ENCODE measurements around the gene HAP1.
"Not testable (repeated sequence)": the region's sequence is repeated elsewhere in the genome, so short reads cannot be mapped to it uniquely, and the experiment has no call there.

Gene HAP1

GRCh38 chr17:41724476-41725050 is 9.9 kb downstream of the HAP1 start:
- no peak for DNase-seq

DNA sequence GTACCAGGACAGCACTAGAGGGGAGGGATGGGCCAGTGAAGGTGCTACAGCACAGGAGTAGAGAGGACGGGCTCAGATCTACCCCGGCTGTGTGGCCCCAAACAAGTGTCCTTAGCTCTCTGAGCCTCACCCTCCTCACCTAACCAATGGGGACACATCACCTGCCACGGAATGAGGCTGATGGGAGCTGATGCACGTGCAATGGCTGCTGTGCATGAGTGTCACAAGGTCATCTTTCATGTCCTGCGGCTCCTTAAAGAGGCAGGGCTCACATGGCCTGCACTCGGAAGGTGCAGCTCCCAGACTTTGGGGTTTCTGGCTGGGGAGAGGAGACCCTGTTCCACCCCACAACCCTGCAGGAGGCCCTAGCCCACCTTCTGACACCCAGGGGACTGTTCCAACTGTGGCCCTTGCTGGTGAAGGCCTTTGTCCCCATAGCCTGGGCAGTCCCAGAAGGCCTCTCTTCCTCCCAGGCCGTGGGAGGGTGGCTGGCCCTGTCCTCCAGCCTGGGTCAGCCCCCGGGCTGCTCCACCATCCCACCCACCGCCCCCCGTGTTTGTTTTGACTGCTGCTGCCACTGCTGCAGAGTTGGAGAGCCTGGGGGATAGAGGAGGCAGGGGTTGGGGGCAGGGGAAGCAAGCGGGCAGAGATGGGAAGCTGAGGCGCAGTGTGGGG is 10.5 kb downstream of the HAP1 start:
- DNase-seq, result no peak

- no peak for DNase-seq
Observed at GRCh38 chr17:41722231-41722630, 12.2 kb downstream of the HAP1 start.

DNA sequence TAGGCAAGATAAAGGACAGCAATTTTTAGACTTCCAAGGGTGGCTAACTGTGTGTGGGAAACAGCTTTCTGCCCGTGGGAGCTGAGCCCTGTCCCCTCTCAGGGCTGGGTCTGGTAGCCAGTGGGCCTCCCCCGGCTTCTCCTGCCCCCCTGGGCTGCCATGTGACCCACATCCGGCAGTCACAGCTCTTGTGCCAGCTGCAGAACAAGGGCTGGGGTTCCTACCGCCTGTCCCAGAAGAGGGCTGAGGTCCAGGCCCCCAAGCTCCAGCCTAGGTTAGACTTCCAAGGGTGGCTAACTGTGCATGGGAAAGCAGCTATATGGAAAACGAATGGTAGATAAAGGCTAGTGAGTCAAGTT is 16.2 kb downstream of the HAP1 start:
- no peak for DNase-seq

GRCh38 chr17:41717408-41718286 is 16.8 kb downstream of the HAP1 start:
- peak; percentile 77 for DNase-seq

DNA sequence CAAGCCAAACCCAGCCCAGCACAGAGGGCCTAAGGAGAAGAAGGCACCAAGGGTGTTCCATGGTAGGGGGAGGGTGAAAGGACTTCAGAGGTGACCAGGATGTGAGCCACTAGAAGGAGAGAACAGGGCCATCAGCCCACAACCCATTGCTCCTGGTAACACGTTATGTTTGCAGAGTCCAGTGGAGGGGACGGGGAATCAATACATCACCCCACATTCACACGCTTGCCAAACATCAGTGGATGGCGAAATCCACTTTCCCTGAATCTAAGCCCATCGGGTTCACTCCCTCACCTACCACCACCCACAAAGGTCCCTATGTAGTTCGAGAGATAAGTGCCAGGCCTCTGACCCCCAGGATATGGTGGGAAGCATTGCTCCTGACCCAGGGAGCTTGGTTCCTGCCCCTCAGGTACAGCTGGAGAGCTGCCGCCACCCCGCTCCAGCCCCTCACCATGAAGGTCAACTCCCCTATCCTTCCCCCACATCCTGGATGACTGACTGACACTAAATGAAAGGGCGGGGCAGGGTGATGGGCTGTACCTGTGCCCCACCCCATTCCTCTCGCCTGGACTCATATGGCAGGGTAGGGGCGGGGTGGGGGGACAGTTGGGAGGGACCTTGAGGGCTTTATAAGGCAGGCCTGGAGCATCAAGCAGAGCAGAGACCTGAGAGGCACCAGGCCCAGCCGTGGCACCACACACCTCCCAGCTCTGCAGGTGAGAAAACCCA is 22.6 kb downstream of the HAP1 start, which contains the start of gene GAST:
Gene GAST (plus strand): TSS at position 663 of the 732 bp plus-strand sequence. CDS start 3,106 bp downstream, outside the sequence.
- no peak for DNase-seq

DNA sequence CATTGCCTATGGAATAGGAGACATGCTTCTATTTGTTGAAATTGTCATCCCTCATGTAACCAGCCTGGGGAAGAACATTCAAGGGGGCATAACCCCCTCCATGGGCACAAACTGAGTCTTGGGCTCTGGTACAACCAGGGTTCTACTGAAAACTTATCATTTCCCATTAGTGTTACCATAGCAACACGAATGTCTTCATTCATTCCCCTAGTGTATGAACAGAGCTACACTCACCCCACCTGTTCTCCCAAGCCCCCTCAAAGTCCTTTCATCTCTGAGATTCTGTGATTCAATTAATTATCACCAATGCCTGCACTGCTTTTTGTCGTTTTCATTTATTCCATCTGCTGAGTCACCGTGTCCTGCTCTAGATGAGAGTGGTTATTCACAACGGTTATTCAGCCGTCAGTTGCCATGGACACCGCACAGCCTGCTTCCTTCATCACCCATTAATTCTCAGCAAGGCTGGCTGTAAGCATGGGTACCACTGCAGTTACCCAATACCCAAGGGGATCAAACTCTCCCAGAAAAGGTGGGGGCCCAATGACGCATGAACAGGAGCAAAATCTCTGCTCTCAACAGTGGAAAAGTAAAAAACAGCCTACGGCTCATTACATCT is 23.9 kb downstream of the HAP1 start:
- DNase-seq, result no peak

- DNase-seq, result no peak
Observed at GRCh38 chr17:41707803-41708669, 26.4 kb downstream of the HAP1 start.

DNA sequence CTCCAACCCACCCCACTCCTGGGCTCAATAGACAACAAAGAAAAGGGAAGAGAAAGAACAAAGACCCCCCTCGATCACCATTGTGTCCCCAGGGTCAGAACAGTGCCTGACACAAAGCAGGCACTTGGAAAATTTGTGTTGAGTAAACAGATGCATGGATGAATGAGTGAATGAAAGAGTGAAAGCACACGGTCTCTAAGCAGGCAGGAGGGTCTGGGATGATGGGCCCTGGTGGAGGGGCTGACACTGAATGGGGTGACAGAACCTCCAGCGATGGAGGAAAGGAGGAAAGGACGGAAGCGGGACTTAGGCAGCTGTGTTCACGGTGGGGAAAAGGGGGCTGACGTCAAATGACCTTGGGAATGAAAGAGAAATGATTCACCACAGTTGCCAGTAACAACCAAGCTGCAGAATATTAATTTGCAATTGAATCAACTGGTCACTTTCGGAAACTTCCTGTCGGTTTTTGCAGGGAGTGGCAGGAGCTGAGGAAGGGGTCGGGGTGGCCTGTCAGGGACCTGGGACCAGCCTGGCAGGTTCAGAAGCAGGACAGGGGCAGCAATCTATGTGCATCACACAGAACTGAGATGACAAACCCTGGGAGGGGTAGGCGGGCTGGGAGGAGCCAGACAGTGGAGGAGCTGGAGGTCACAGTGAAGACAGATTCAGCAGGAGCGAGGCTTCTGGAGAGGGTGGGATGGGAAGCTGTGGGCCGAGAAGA is 29.0 kb downstream of the HAP1 start:
- DNase-seq, result no peak

GRCh38 chr17:41702712-41703111 is 31.7 kb downstream of the HAP1 start:
- no peak for DNase-seq

DNA sequence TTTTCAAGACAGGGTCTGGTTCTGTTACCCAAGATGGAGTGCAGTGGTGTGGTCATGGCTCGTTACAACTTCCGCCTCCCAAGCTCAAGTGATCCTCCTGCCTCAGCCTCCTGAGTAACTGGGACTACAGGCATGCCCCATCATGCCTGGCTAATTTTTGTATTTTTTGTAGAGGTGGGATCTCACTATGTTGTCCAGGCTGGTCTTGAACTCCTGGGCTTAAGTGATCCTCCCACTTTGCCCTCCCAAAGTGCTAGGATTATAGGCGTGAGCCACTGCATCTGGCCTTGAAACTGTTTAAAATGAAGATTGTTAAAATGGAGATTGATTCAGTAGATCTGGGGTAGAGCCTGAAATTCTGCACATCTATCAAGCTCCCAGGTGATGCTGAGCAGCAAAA is 33.6 kb downstream of the HAP1 start:
- not testable (repeated sequence) for DNase-seq

DNA sequence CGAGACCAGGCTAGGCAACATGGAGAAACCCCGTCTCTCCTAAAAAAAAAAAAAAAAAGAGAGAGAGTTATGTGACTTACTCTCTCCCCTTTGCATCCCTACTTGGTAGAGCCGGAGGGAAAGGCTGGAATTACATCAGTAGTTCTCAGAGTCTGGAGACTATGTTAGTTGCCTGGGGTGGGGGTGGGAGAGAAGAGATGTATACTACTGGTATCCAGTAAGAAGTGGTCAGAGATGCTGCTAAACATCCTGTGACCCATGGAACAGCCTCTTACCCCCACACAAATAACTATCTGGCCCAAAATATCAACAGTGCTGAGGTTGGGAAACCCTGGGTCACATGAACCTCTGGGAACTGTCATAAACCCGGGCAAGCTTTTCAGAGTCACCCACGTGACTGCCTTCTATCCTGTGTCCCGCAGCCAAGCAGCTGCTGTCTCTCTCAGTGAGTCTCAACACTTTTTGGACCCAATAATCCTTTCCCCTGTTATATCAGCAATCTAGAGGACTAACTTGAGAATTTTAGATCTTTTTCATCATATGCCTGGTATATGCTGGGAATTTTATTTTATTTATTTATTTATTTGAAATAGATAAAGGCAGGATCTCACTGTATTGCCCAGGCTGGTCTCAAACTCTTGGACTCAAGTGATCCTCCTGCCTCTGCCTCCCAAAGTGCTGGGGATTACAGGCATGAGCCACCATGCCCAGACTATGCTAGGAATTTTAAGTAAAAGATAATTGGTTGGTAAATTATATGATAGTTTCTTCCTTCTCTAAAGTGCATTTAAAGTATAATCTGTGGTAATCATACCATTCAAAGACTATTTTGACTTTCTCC is 37.1 kb downstream of the HAP1 start:
- DNase-seq, result peak; percentile 90

DNA sequence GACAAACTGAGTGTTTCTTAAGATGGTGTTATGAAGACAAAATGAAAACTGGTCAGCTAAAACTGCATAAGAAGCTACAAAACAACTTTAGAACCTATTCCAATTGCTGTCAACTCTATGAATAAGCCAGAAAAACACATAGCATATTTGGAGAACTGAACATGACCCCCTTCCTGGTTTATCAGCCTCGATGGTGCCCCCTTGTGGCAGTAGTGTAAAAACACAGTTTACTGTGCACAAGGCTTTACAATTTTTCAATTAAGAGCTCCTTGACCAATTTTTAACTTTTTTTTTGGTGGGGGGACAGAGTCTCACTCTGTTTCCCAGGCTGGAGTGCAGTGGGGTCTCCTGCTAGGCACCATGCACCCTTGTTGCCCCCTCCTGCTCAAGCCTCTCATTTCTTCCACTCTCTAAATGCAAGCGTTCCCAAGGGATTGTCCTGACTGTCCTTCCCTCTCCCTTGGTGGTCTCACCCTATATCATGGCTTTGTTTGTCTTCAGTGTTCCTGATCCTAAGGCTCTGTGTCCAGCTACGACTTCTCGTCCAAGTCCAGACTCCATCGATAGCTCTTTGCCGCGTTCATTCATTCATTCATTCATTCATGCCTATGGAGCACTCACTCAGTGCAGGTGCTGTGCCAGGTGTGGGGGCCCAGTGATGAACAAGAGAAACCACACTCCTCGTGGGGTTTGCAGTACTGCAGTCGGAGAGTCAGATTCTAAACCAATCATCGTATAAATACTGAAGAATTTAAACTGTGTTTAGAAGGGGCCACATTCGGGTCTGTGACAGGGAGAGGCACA is 38.3 kb downstream of the HAP1 start:
- DNase-seq, result peak; percentile 87

- DNase-seq, result no peak
Observed at GRCh38 chr17:41695134-41695661, 39.2 kb downstream of the HAP1 start.

- no peak for DNase-seq
Observed at GRCh38 chr17:41692722-41693521, 41.5 kb downstream of the HAP1 start.

- DNase-seq, result no peak
Observed at GRCh38 chr17:41691031-41691777, 43.2 kb downstream of the HAP1 start.

- no peak for DNase-seq
Observed at GRCh38 chr17:41690497-41690896, 43.9 kb downstream of the HAP1 start.
